22Rv1 (cell line): Measurements from ENCODE around the gene LRRC26.

ENCODE experiments used
- ZFX ChIP-seq: fragments of 450-650 bp; IDR thresholded peaks from 2 replicates; pipeline ENCODE4 v1.6.1; 2017; ENCODE audit warnings: antibody characterized with exemption, borderline replicate concordance
- TF ChIP-seq, protein P1 (sequence below): fragments of 450-650 bp; IDR thresholded peaks from 2 replicates; pipeline ENCODE4 v1.5.1; 2017; ENCODE audit warnings: mild to moderate bottlenecking

DNA sequence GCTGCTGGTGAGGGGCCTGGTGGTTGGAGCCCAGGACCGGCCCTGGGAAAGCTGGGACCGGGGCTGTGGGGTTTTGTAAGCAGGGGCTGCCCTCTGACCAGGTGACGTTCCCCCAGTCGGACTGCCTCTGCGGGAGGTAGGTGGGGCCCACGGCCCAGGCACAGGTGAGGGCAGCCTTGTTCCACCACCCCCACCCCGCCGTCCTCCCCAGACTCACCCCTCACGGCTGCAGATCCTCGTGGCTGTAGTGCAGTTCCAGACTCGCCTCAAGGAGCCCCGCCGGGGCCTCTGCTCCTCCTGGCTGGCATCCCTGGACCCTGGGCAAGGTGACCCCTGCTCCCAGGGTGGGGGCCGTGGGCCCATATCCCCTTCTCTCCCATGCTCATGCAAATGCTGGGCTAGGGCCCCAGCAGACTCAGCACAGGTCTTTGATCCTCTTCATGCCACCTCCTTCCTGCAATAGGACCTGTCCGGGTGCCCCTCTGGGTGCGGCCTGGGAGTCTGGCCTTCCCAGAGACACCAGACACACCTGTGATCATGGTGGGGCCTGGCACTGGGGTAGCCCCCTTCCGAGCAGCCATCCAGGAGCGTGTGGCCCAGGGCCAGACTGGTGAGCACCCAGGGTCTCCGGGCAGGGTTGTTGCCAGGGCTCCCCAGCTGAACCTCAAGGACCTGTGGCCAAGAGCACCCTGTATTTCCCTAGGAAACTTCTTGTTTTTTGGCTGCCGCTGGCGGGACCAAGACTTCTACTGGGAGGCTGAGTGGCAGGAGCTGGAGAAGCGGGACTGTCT lies 45.5 kb upstream of the LRRC26 start:
- TF ChIP-seq, protein P1, sequence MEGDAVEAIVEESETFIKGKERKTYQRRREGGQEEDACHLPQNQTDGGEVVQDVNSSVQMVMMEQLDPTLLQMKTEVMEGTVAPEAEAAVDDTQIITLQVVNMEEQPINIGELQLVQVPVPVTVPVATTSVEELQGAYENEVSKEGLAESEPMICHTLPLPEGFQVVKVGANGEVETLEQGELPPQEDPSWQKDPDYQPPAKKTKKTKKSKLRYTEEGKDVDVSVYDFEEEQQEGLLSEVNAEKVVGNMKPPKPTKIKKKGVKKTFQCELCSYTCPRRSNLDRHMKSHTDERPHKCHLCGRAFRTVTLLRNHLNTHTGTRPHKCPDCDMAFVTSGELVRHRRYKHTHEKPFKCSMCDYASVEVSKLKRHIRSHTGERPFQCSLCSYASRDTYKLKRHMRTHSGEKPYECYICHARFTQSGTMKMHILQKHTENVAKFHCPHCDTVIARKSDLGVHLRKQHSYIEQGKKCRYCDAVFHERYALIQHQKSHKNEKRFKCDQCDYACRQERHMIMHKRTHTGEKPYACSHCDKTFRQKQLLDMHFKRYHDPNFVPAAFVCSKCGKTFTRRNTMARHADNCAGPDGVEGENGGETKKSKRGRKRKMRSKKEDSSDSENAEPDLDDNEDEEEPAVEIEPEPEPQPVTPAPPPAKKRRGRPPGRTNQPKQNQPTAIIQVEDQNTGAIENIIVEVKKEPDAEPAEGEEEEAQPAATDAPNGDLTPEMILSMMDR: no peak
- TF ChIP-seq ZFX: no peak
